ENCODE data around the gene ECE2.

The ECE2 gene

GRCh38 chr3:184241447-184242296 lies 34.1 kb upstream of the ECE2 start:
- TF ChIP-seq CTCF (IDR thresholded peaks at IDR 0.05; ENCODE audit: low read depth, low read length, poor library complexity, severe bottlenecking): peak; percentile 56
- TF ChIP-seq EZH2phosphoT487 (IDR thresholded peaks at IDR 0.05; ENCODE audit: borderline replicate concordance, low read length): no peak
- Histone ChIP-seq H3K9me3 (ENCODE audit: control insufficient read depth, insufficient read depth, low read length) (no peaks in the 10 kb centered on the region), H3K79me2 (ENCODE audit: control insufficient read depth, low read length) (peaks cover 8% of the 10 kb centered on the region), H3K4me3 (ENCODE audit: low read length) (no peak overlapping the region), H3K4me1 (ENCODE audit: control insufficient read depth, low read length) (peaks cover 7% of the 10 kb centered on the region), H4K20me1 (ENCODE audit: control insufficient read depth, insufficient read depth, low read depth, low read length) (no peaks in the 10 kb centered on the region), H3K27ac (ENCODE audit: low read depth, low read length) (no peak overlapping the region), H3F3A (ENCODE audit: control insufficient read depth, insufficient read depth) (0 out of 2 replicates have a peak, but pooled peaks cover 2% of the 10 kb centered on the region), H3K9me2 (replicated peaks; ENCODE audit: control insufficient read depth, low read length) (no peaks in the 10 kb centered on the region), H3K27me3 (ENCODE audit: control insufficient read depth, low read length) (no peaks in the 10 kb centered on the region), H3K36me3 (ENCODE audit: control insufficient read depth, low read length) (peaks cover 38% of the 10 kb centered on the region), H3K4me2 (ENCODE audit: low read length) (no peak overlapping the region)

GRCh38 chr3:184242297-184242685 lies 33.5 kb upstream of the ECE2 start:
- no peaks in the 10 kb centered on the region for H3K27me3 ChIP-seq (ENCODE audit: control insufficient read depth, low read length)
- H3K27ac ChIP-seq (ENCODE audit: low read depth, low read length): no peak overlapping the region
- H3K79me2 ChIP-seq (ENCODE audit: control insufficient read depth, low read length): peaks cover 15% of the 10 kb centered on the region
- TF ChIP-seq CTCF (IDR thresholded peaks at IDR 0.05; ENCODE audit: low read depth, low read length, poor library complexity, severe bottlenecking) (no peak), EZH2phosphoT487 (IDR thresholded peaks at IDR 0.05; ENCODE audit: borderline replicate concordance, low read length) (no peak)
- H3K9me3 ChIP-seq (ENCODE audit: control insufficient read depth, insufficient read depth, low read length): no peaks in the 10 kb centered on the region
- peaks cover 7% of the 10 kb centered on the region for H3K4me1 ChIP-seq (ENCODE audit: control insufficient read depth, low read length)
- no peaks in the 10 kb centered on the region for H4K20me1 ChIP-seq (ENCODE audit: control insufficient read depth, insufficient read depth, low read depth, low read length)
- H3K36me3 ChIP-seq (ENCODE audit: control insufficient read depth, low read length): peaks cover 38% of the 10 kb centered on the region
- H3K4me2 ChIP-seq (ENCODE audit: low read length): no peak overlapping the region
- no peaks in the 10 kb centered on the region for H3K9me2 ChIP-seq (replicated peaks; ENCODE audit: control insufficient read depth, low read length)
- H3F3A ChIP-seq (ENCODE audit: control insufficient read depth, insufficient read depth): 0 out of 2 replicates have a peak, but pooled peaks cover 2% of the 10 kb centered on the region
- H3K4me3 ChIP-seq (ENCODE audit: low read length): no peak overlapping the region

- peak within 1 kb of the TSS; percentile 86 for H3K27ac ChIP-seq (ENCODE audit: low read depth, low read length)
- no peaks in the 10 kb centered on the region for H3K27me3 ChIP-seq (ENCODE audit: control insufficient read depth, low read length)
- peak within 1 kb of the TSS; percentile 100 for H3K4me2 ChIP-seq (ENCODE audit: low read length)
- no peaks in the 10 kb centered on the region for H3K9me3 ChIP-seq (ENCODE audit: control insufficient read depth, insufficient read depth, low read length)
- H4K20me1 ChIP-seq (ENCODE audit: control insufficient read depth, insufficient read depth, low read depth, low read length): no peaks in the 10 kb centered on the region
- H3K9me2 ChIP-seq (replicated peaks; ENCODE audit: control insufficient read depth, low read length): no peaks in the 10 kb centered on the region
- H3F3A ChIP-seq (ENCODE audit: control insufficient read depth, insufficient read depth): peaks cover 4% of the 10 kb centered on the region
- H3K4me1 ChIP-seq (ENCODE audit: control insufficient read depth, low read length): peaks cover 12% of the 10 kb centered on the region
- H3K4me3 ChIP-seq (ENCODE audit: low read length): peak within 1 kb of the TSS; percentile 91
- H3K36me3 ChIP-seq (ENCODE audit: control insufficient read depth, low read length): peaks cover 32% of the 10 kb centered on the region
- TF ChIP-seq CTCF (IDR thresholded peaks at IDR 0.05; ENCODE audit: low read depth, low read length, poor library complexity, severe bottlenecking) (no peak), EZH2phosphoT487 (IDR thresholded peaks at IDR 0.05; ENCODE audit: borderline replicate concordance, low read length) (no peak)
- peaks cover 56% of the 10 kb centered on the region for H3K79me2 ChIP-seq (ENCODE audit: control insufficient read depth, low read length)
Observed at GRCh38 chr3:184248454-184249411, 27.1 kb upstream of the ECE2 start, which contains the start of gene ALG3. TSS of gene ALG3 (minus strand) at chr3:184248962. CDS start at chr3:184248940, 22 bp downstream.

Measured in DOHH2 (cell line).